ENCODE data around the gene EPB41L3.

The EPB41L3 gene

DNA sequence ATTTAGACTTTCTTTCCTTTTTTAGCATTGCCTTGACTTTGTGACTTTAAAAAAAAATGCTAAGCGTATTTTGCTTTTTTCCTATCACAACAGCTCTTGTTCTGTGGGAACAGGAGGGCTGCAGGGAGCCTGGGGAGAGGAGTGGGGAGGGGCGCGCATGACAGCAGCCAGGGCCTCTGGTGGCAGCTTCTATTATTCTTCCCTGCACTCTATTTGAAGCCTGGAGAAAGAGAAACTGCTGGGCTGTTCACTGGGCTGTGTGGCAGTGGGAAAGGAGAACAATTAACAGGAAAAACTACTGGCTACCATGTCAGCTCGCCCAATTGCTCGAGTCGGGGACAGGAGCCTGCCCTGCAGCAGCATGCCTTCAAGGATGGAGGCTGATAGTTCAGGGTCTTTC lies 129.3 kb downstream of the EPB41L3 start:
- Mint-ChIP-seq H3K4me1 (no peaks in the 10 kb centered on the region), H3K27me3 (peaks cover 3% of the 10 kb centered on the region), H3K4me3 (no peak overlapping the region), H3K36me3 (ENCODE audit: low read depth) (no peaks in the 10 kb centered on the region), H3K27ac (no peak overlapping the region), H3K9me3 (no peaks in the 10 kb centered on the region)
- ATAC-seq: no peak
- no peak for DNase-seq

DNA sequence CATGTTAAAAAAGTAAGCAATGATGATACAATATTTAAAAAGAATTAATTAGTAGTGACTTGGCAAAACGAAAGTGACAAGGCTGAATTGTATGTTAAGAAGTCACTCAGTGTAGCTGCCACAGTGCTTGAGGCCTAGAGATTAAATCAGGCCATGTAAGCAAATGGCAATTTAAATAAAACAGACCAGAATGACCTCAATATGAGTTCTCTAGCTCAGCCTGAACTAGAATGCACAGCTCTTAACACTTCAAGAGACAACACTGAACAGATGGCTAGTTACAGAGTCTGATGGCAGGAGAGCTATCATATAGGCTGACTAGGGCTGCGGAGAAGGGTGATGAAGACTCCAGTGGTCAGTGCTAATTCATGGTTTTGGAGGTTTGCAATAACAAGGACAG lies 130.3 kb downstream of the EPB41L3 start:
- DNase-seq: no peak
- Mint-ChIP-seq H3K9me3 (no peaks in the 10 kb centered on the region), H3K36me3 (ENCODE audit: low read depth) (no peaks in the 10 kb centered on the region), H3K27ac (no peak overlapping the region), H3K27me3 (peaks cover under 1% of the 10 kb centered on the region), H3K4me3 (no peak overlapping the region), H3K4me1 (no peaks in the 10 kb centered on the region)
- no peak for ATAC-seq

DNA sequence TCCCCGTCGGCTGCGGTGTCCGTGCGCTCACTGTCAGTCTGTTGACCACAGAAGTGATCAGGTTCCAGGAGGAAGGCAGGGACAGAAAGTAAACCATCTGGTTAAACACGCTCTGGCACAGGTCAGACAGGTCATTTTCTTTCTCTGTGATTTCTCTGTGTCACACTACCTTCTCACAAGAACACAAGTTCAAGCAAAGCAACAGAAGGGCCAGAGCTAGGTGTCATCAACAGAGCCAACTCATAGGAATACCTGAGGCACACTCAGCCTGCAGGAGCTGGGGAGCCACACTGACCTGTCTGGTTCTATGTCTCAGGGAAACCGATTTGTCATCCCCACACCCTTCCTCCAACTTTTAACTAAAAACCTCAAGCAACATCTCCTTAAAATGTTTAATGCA lies 133.2 kb downstream of the EPB41L3 start:
- ATAC-seq (no peak), DNase-seq (no peak)
- Mint-ChIP-seq H3K4me1 (no peaks in the 10 kb centered on the region), H3K4me3 (no peak overlapping the region), H3K27ac (no peak overlapping the region), H3K9me3 (no peaks in the 10 kb centered on the region), H3K36me3 (ENCODE audit: low read depth) (no peaks in the 10 kb centered on the region), H3K27me3 (no peaks in the 10 kb centered on the region)

DNA sequence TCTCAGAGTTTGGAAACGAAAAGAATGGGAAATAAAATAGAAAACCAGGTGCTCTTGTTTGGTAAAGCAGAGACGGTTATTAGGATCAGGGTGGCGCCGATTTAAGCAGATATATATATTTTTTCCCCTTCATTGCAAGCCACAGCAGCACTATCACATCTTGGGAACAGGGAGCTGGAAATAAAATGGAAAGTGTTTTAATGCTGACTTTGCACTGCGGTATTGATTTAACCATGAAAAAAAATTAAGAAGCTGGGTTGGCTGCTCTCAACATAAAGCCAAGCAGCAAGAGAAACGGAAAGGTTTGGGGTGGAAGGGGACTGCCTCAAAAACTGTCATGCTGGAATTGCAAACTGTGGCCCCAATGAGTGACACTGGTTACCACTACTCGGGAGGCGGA lies 145.5 kb downstream of the EPB41L3 start:
- no peak overlapping the region for H3K27ac Mint-ChIP-seq
- no peaks in the 10 kb centered on the region for H3K27me3 Mint-ChIP-seq
- no peaks in the 10 kb centered on the region for H3K9me3 Mint-ChIP-seq
- DNase-seq (no peak), ATAC-seq (no peak)
- H3K4me1 Mint-ChIP-seq: no peaks in the 10 kb centered on the region
- no peak overlapping the region for H3K4me3 Mint-ChIP-seq
- no peaks in the 10 kb centered on the region for H3K36me3 Mint-ChIP-seq (ENCODE audit: low read depth)

- no peak overlapping the region for H3K4me3 Mint-ChIP-seq
- H3K27ac Mint-ChIP-seq: no peak overlapping the region
- H3K36me3 Mint-ChIP-seq (ENCODE audit: low read depth): no peaks in the 10 kb centered on the region
- no peaks in the 10 kb centered on the region for H3K4me1 Mint-ChIP-seq
- no peaks in the 10 kb centered on the region for H3K9me3 Mint-ChIP-seq
- ATAC-seq: no peak
- no peak for DNase-seq
- no peaks in the 10 kb centered on the region for H3K27me3 Mint-ChIP-seq
These were observed 146.7 kb downstream of the EPB41L3 start for GRCh38 chr18:5397102-5397501.

DNA sequence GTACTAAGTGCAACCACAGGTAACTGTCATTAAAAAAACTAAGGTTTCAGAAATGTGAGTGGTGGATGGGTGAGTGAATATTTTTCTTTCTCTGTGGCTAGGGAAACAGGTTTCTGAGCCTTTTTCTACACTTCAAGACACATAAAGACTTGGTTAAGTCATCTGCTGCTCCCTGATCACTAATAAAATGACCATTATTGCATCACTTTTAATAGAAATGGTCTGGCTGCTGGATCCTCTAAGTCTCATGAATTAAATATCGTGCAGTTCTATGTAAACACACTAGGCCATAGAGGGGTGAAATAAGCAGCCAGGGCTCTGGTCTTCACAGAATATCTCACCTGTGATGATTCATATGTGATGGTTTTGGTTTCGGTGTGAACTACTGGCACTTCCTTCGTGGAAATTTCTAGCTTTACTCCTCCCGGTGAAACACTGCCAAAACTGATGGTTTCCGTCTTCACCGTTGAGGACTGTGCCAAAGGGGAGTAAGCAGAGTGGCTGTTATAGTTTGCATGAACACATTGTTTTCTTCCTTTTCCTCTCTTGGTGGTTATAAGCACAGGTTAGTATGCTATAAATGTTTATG lies 147.8 kb downstream of the EPB41L3 start:
- H3K36me3 Mint-ChIP-seq (ENCODE audit: low read depth): no peaks in the 10 kb centered on the region
- no peaks in the 10 kb centered on the region for H3K27me3 Mint-ChIP-seq
- ATAC-seq (no peak), DNase-seq (no peak)
- no peaks in the 10 kb centered on the region for H3K9me3 Mint-ChIP-seq
- no peak overlapping the region for H3K4me3 Mint-ChIP-seq
- no peak overlapping the region for H3K27ac Mint-ChIP-seq
- no peaks in the 10 kb centered on the region for H3K4me1 Mint-ChIP-seq

- no peak for ATAC-seq
- Mint-ChIP-seq H3K36me3 (ENCODE audit: low read depth) (no peaks in the 10 kb centered on the region), H3K4me1 (no peaks in the 10 kb centered on the region), H3K4me3 (no peak overlapping the region), H3K9me3 (no peaks in the 10 kb centered on the region), H3K27ac (no peak overlapping the region), H3K27me3 (no peaks in the 10 kb centered on the region)
- no peak for DNase-seq
These were observed 150.0 kb downstream of the EPB41L3 start for GRCh38 chr18:5393779-5394178.

- H3K27ac Mint-ChIP-seq: no peak overlapping the region
- ATAC-seq (no peak), DNase-seq (no peak)
- H3K4me3 Mint-ChIP-seq: no peak overlapping the region
- no peaks in the 10 kb centered on the region for H3K36me3 Mint-ChIP-seq (ENCODE audit: low read depth)
- H3K27me3 Mint-ChIP-seq: peaks cover 1% of the 10 kb centered on the region
- no peaks in the 10 kb centered on the region for H3K4me1 Mint-ChIP-seq
- H3K9me3 Mint-ChIP-seq: no peaks in the 10 kb centered on the region
These were observed 152.4 kb downstream of the EPB41L3 start for GRCh38 chr18:5391409-5391808.

- H3K27me3 Mint-ChIP-seq: peaks cover 1% of the 10 kb centered on the region
- no peak for DNase-seq
- no peaks in the 10 kb centered on the region for H3K36me3 Mint-ChIP-seq (ENCODE audit: low read depth)
These were observed 154.4 kb downstream of the EPB41L3 start for GRCh38 chr18:5389356-5389755.

GRCh38 chr18:5388896-5389295 lies 154.9 kb downstream of the EPB41L3 start:
- ATAC-seq (no peak), DNase-seq (no peak)
- H3K9me3 Mint-ChIP-seq: no peaks in the 10 kb centered on the region
- no peaks in the 10 kb centered on the region for H3K36me3 Mint-ChIP-seq (ENCODE audit: low read depth)
- H3K27me3 Mint-ChIP-seq: peaks cover 1% of the 10 kb centered on the region
- H3K4me3 Mint-ChIP-seq: no peak overlapping the region
- no peak overlapping the region for H3K27ac Mint-ChIP-seq
- no peaks in the 10 kb centered on the region for H3K4me1 Mint-ChIP-seq

More at GRCh38 chr18:5389356-5389755, 154.4 kb downstream of the EPB41L3 start:
- Mint-ChIP-seq H3K4me1 (no peaks in the 10 kb centered on the region), H3K9me3 (no peaks in the 10 kb centered on the region), H3K27ac (no peak overlapping the region), H3K4me3 (no peak overlapping the region)
- ATAC-seq: no peak

DNA sequence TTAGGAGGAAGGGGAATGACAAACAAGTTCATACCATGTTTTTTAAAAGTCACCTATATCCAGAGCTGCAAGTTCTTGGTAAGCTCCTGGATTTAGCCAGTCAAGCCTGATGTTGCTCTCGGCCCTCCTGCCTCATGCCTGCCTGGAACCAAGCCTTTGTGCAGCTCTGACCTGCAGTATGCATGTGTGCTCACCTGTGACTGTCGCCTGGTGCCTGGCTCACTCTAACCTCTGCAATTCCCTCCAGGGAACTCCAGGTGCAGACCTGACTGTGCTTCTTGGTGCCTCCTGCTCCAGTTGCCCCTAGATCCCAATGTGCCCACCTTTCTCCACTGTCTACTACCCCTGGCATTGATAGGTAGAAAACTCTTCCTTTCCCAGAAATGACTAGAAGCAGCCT lies 163.2 kb downstream of the EPB41L3 start:
- no peak for ATAC-seq
- no peaks in the 10 kb centered on the region for H3K9me3 Mint-ChIP-seq
- no peaks in the 10 kb centered on the region for H3K27me3 Mint-ChIP-seq
- H3K27ac Mint-ChIP-seq: no peak overlapping the region
- H3K4me1 Mint-ChIP-seq: no peaks in the 10 kb centered on the region
- no peak overlapping the region for H3K4me3 Mint-ChIP-seq
- no peak for DNase-seq
- H3K36me3 Mint-ChIP-seq (ENCODE audit: low read depth): no peaks in the 10 kb centered on the region

- H3K4me3 Mint-ChIP-seq: no peak overlapping the region
- no peaks in the 10 kb centered on the region for H3K4me1 Mint-ChIP-seq
- no peak for DNase-seq
- no peaks in the 10 kb centered on the region for H3K36me3 Mint-ChIP-seq (ENCODE audit: low read depth)
- peaks cover 2% of the 10 kb centered on the region for H3K27me3 Mint-ChIP-seq
- ATAC-seq: no peak
- H3K9me3 Mint-ChIP-seq: no peaks in the 10 kb centered on the region
- H3K27ac Mint-ChIP-seq: no peak overlapping the region
These were observed 166.8 kb downstream of the EPB41L3 start for GRCh38 chr18:5376986-5377385.

GRCh38 chr18:5370332-5370731 lies 173.5 kb downstream of the EPB41L3 start:
- DNase-seq (no peak), ATAC-seq (no peak)
- H3K27me3 Mint-ChIP-seq: peaks cover 11% of the 10 kb centered on the region
- no peak overlapping the region for H3K4me3 Mint-ChIP-seq
- H3K9me3 Mint-ChIP-seq: no peaks in the 10 kb centered on the region
- no peaks in the 10 kb centered on the region for H3K36me3 Mint-ChIP-seq (ENCODE audit: low read depth)
- H3K27ac Mint-ChIP-seq: no peak overlapping the region
- no peaks in the 10 kb centered on the region for H3K4me1 Mint-ChIP-seq

- no peak overlapping the region for H3K4me3 Mint-ChIP-seq
- no peak overlapping the region for H3K27ac Mint-ChIP-seq
- peaks cover 11% of the 10 kb centered on the region for H3K27me3 Mint-ChIP-seq
- H3K36me3 Mint-ChIP-seq (ENCODE audit: low read depth): no peaks in the 10 kb centered on the region
- no peaks in the 10 kb centered on the region for H3K4me1 Mint-ChIP-seq
- ATAC-seq: no peak
- DNase-seq: no peak
- no peaks in the 10 kb centered on the region for H3K9me3 Mint-ChIP-seq
These were observed 174.3 kb downstream of the EPB41L3 start for GRCh38 chr18:5369513-5369912.

DNA sequence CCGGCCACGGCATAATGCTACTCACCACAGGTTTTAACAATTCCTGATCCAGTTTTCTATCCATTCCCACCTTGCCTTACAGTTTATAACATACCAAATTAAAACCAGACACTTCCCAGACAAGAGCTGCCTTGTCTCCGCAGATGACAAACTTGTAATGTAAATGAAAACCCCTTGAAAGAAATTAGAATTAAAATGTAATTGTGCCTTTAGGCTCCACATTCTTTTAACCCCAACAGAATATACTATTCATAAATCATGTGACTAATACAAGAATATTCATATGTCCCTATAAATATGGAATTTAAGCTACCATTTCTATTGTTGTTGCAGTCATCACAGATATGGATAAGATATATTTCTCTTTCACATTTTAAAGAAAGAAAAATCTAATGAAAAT lies 178.4 kb downstream of the EPB41L3 start:
- Mint-ChIP-seq H3K4me1 (no peaks in the 10 kb centered on the region), H3K27ac (no peak overlapping the region)
- no peak for ATAC-seq

DNA sequence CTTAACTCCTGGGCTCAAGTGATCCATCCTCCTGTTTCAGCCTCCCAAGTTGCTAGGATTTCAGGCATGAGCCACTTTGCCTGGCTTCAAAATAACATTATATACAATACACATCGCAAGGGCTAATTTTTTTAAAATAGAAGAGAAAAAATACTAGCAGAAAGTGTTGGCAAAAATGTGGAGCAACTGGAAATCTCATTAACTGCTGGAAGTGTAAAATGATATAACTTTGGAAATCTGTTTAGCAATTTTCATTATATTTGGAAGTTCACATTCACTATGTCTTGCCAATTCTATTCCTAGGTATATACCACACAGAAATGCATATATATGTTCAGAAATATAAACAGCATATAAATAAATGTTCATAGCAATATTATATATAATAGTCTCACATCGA lies 193.2 kb downstream of the EPB41L3 start:
- Mint-ChIP-seq H3K4me3 (no peak overlapping the region), H3K36me3 (ENCODE audit: low read depth) (peaks cover 4% of the 10 kb centered on the region), H3K9me3 (peaks cover 37% of the 10 kb centered on the region), H3K4me1 (no peaks in the 10 kb centered on the region), H3K27ac (no peak overlapping the region), H3K27me3 (no peaks in the 10 kb centered on the region)
- ATAC-seq (no peak), DNase-seq (no peak)

More for the DNA sequence above, 178.4 kb downstream of the EPB41L3 start:
- peaks cover 11% of the 10 kb centered on the region for H3K27me3 Mint-ChIP-seq
- no peak for DNase-seq
- no peak overlapping the region for H3K4me3 Mint-ChIP-seq
- H3K9me3 Mint-ChIP-seq: peaks cover 4% of the 10 kb centered on the region
- H3K36me3 Mint-ChIP-seq (ENCODE audit: low read depth): no peaks in the 10 kb centered on the region
